KMS-11 (cell line): ENCODE results near the gene PHF21B.

Experiments
- H2AFZ ChIP-seq: fragments of 200-600 bp; sonication (generic); 2 replicates; pipeline ENCODE4 v1.6.1; 2016; ENCODE audit warnings: antibody characterized with exemption, mixed run types, low read depth
- H3K27ac ChIP-seq: fragments of 200-600 bp; sonication (generic); 2 replicates; pipeline ENCODE4 v1.6.1; 2016; ENCODE audit warnings: mild to moderate bottlenecking, mixed run types
- H3K27me3 ChIP-seq: fragments of 200-600 bp; sonication (generic); 2 replicates; pipeline ENCODE4 v1.6.1; 2017; ENCODE audit warnings: mild to moderate bottlenecking, low read depth, mixed run types, moderate library complexity; ENCODE audit not compliant: insufficient read depth
- H3K36me3 ChIP-seq: fragments of 200-600 bp; sonication (generic); 2 replicates; pipeline ENCODE4 v1.6.1; 2017; ENCODE audit warnings: mild to moderate bottlenecking, mixed run types; ENCODE audit not compliant: insufficient read depth
- H3K4me1 ChIP-seq: fragments of 200-600 bp; sonication (generic); 2 replicates; pipeline ENCODE4 v1.6.1; 2016; ENCODE audit warnings: mild to moderate bottlenecking, low read depth, mixed run types; ENCODE audit not compliant: poor library complexity, severe bottlenecking
- H3K4me2 ChIP-seq: fragments of 200-600 bp; sonication (generic); 2 replicates; pipeline ENCODE4 v1.7.0; 2016; ENCODE audit warnings: mild to moderate bottlenecking, mixed run types
- H3K4me3 ChIP-seq: fragments of 200-600 bp; sonication (generic); IDR thresholded peaks from 2 replicates; pipeline ENCODE4 v1.6.1; 2017; ENCODE audit warnings: low read depth, low read length, mixed read lengths; ENCODE audit not compliant: insufficient read depth
- H3K79me2 ChIP-seq: fragments of 200-600 bp; sonication (generic); 2 replicates; pipeline ENCODE4 v1.6.1; 2016; ENCODE audit warnings: low read depth, mixed run types; ENCODE audit not compliant: insufficient read depth
- H3K9ac ChIP-seq: fragments of 200-600 bp; sonication (generic); 2 replicates; pipeline ENCODE4 v1.6.1; 2016; ENCODE audit warnings: mild to moderate bottlenecking, mixed run types
- H4K20me1 ChIP-seq: fragments of 200-600 bp; sonication (generic); 2 replicates; pipeline ENCODE4 v1.6.1; 2016; ENCODE audit warnings: mild to moderate bottlenecking, mixed run types; ENCODE audit not compliant: insufficient read depth
- CTCF ChIP-seq: fragments of 200-600 bp; sonication (generic); conservative IDR thresholded peaks from 2 replicates; pipeline ENCODE4 v1.6.1; 2017; ENCODE audit warnings: low read depth, mild to moderate bottlenecking, antibody characterized with exemption, low read length, moderate library complexity, mixed read lengths

PHF21B gene

GRCh38 chr22:44955102-44955501, 54.7 kb downstream of the PHF21B start:
- no peak overlapping the region for H3K4me2 ChIP-seq
- no peaks in the 10 kb centered on the region for H3K4me1 ChIP-seq

GRCh38 chr22:44954149-44954548, 55.7 kb downstream of the PHF21B start:
- no peaks in the 10 kb centered on the region for H3K79me2 ChIP-seq
- peaks cover 43% of the 10 kb centered on the region for H3K27me3 ChIP-seq
- no peak overlapping the region for H3K4me2 ChIP-seq
- TF ChIP-seq CTCF, result no peak
- H3K4me3 ChIP-seq, result no peak overlapping the region
- H3K4me1 ChIP-seq, result no peaks in the 10 kb centered on the region
- H3K36me3 ChIP-seq, result no peaks in the 10 kb centered on the region
- H3K9ac ChIP-seq, result no peak overlapping the region
- no peaks in the 10 kb centered on the region for H4K20me1 ChIP-seq
- no peak overlapping the region for H3K27ac ChIP-seq
- no peak overlapping the region for H2AFZ ChIP-seq

More at GRCh38 chr22:44955102-44955501, 54.7 kb downstream of the PHF21B start:
- no peak overlapping the region for H3K4me3 ChIP-seq
- no peak overlapping the region for H3K27ac ChIP-seq
- H2AFZ ChIP-seq, result no peak overlapping the region
- peaks cover 46% of the 10 kb centered on the region for H3K27me3 ChIP-seq
- H3K9ac ChIP-seq, result no peak overlapping the region
- no peaks in the 10 kb centered on the region for H4K20me1 ChIP-seq
- no peak for TF ChIP-seq CTCF
- H3K79me2 ChIP-seq, result no peaks in the 10 kb centered on the region
- H3K36me3 ChIP-seq, result no peaks in the 10 kb centered on the region

- Histone ChIP-seq H3K27ac (no peak overlapping the region), H3K9ac (no peak overlapping the region), H3K4me1 (no peaks in the 10 kb centered on the region), H3K4me2 (no peak overlapping the region), H3K27me3 (peaks cover 45% of the 10 kb centered on the region), H3K79me2 (no peaks in the 10 kb centered on the region), H3K4me3 (no peak overlapping the region), H2AFZ (no peak overlapping the region), H3K36me3 (no peaks in the 10 kb centered on the region), H4K20me1 (no peaks in the 10 kb centered on the region)
- no peak for TF ChIP-seq CTCF
Measured at GRCh38 chr22:44952863-44953746, 56.7 kb downstream of the PHF21B start.

- no peak for TF ChIP-seq CTCF
- Histone ChIP-seq H3K4me2 (no peak overlapping the region), H3K4me1 (no peaks in the 10 kb centered on the region), H3K27ac (no peak overlapping the region), H3K36me3 (no peaks in the 10 kb centered on the region), H3K4me3 (no peak overlapping the region), H3K79me2 (no peaks in the 10 kb centered on the region), H2AFZ (no peak overlapping the region), H4K20me1 (no peaks in the 10 kb centered on the region), H3K9ac (no peak overlapping the region), H3K27me3 (peaks cover 39% of the 10 kb centered on the region)
Measured at GRCh38 chr22:44951510-44951816, 58.3 kb downstream of the PHF21B start.
